CMK (cell line): Measurements from ENCODE around the gene PPFIA4.
"Not testable (repeated sequence)": the region's sequence is repeated elsewhere in the genome, so short reads cannot be mapped to it uniquely, and the experiment has no call there.

Experiments used
- DNase-seq: peaks from one replicate; pipeline ENCODE4 v3.0.0-alpha.2; 2010; ENCODE audit warnings: low read depth

Gene PPFIA4

GRCh38 chr1:203026031-203026665 is at the start of gene PPFIA4:
PPFIA4 (plus strand) TSS chr1:203026491; CDS start chr1:203039009, 12,518 bp downstream.
- DNase-seq: peak; percentile 79

DNA sequence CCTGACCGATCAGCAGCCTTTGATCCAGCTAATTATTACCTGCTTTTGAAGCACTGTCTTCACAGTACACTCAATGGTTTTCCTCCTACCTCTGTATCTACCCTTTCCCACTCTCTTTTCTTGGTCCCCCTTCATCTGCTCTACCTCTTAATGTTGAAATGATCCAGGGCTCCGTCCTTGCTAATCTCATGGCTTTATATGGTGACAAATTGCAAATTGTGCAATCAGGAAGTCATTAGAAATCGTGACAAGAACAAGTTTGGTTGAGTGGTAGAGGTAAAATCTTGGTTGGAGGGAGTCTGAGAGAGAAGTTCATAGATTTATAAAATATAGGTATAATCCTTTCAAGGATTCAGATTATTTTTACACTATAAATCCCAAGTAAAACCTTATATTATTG is 49.7 kb upstream of the PPFIA4 start:
- DNase-seq: no peak

DNA sequence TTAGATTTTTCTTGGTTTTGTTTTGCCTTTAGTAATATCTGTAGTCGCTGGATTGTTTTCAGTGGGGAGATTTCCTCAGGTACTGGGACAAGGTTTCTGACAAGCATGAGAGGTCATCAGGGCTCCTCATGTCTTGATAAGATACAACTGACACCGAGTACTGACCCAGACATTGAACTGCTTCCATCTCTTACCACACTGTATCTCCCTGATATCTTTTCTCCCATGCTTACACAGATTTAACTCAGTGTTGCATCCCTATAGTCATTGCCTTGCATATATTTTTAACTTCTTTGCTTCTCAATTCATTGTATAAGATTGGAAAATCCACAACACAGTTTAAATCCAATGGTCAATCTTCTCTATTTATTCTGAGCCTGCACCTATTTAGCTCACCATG is 46.8 kb upstream of the PPFIA4 start:
- no peak for DNase-seq

DNA sequence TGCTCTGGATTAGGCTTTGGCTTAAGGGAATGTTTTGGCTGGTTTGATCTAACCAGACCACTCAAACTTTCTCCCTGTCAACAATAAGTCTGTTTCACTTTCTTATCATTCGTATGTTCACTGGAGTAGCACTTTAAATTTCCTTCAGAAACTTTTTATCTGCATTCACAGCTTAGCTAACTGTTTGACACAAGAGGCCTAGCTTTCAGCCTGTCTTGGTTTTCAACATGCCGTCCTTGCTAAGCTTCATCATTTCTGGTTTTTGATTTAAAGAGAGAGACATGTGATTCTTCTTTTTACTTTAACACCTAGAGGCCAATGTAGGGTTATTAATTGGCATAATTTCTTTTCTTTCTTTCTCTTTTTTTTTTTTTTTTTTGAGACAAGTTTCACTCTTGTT is 44.4 kb upstream of the PPFIA4 start:
- no peak for DNase-seq

DNA sequence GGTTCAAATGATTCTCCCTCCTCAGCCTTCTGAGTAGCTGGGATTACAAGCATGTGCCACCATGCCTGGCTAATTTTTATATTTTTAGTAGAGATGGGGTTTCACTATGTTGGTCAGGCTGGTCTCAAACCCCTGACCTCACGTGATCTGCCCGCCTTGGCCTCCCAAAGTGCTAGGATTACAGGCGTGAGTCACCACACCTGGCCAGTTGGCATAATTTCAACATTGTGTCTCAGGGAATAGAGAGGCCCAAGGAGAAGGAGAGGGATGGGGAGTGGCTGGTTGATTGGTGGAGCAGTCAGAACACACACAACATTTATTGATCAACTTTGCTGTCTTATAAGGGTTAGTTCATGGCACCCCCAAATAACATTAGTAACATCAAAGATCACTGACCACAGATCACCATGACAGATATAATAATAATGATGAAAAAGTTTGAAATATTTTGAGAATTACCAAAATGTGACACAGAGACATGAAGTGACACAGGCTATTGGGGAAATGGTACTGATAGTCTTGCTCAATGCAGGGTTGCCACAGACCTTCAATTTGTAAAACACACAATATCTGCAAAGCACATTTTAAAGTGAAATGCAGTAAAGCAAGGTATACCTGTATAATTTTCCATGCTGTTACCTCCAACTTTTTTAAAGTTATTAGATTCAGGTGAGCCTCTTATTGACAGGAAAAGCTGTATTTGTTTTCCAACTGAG is 43.4 kb upstream of the PPFIA4 start:
- DNase-seq: no peak

DNA sequence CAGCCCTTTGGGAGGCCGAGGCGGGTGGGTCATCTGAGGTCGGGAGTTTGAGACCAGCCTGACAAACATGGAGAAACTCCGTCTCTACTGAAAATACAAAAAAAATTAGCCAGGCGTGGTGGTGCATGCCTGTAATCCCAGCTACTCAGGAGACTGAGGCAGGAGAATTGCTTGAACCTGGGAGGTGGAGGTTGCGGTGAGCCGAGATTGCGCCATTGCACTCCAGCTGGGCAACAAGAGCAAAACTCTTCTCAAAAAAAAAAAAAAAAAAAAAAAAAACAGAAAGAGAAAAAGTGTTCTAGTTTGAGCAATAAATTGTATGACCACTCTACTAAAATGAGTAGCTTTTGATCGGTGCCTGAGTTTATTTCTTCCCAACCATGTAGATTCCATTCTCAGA is 40.2 kb upstream of the PPFIA4 start:
- not testable (repeated sequence) for DNase-seq

- DNase-seq: no peak
These were observed 39.0 kb upstream of the PPFIA4 start for GRCh38 chr1:202987255-202987654.

- no peak for DNase-seq
These were observed 38.2 kb upstream of the PPFIA4 start for GRCh38 chr1:202987922-202988583.

DNA sequence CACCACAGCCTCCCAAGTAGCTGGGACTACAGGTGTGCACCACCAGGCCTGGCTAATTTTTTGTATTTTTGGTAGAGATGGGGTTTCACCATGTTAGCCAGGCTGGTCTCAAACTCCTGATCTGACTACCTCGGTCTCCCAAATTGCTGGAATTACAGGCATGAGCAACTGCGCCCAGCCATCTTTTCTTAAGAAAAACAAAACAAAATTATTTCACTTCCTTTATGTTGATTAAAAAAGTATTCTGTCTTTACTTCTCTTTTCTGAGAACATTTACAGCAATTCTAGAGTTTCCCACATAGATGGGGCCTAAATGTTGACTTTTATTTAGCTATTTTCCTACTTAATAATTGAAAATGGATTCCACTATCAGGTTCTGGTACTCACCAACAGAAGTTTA is 36.4 kb upstream of the PPFIA4 start:
- no peak for DNase-seq

DNA sequence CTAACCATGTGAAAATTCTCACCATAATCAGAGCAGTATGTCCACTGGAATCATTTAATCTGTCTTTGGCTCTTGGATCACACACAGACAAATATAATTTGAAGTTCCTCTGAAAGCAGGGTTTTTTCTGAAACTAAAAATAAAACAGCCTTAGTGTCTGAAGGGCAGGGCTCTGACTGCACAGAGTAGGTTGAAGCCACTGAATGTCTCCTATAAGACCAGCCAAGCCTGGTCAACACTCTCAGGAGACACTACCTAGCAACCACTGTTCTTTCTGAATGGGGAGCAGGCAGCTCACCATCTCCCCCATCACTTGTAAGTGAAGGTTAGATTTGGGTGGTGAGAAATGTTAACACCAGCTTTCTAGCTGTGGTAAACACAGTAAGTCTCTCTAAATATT is 35.2 kb upstream of the PPFIA4 start:
- no peak for DNase-seq

GRCh38 chr1:202994756-202995155 is 31.5 kb upstream of the PPFIA4 start:
- no peak for DNase-seq

DNA sequence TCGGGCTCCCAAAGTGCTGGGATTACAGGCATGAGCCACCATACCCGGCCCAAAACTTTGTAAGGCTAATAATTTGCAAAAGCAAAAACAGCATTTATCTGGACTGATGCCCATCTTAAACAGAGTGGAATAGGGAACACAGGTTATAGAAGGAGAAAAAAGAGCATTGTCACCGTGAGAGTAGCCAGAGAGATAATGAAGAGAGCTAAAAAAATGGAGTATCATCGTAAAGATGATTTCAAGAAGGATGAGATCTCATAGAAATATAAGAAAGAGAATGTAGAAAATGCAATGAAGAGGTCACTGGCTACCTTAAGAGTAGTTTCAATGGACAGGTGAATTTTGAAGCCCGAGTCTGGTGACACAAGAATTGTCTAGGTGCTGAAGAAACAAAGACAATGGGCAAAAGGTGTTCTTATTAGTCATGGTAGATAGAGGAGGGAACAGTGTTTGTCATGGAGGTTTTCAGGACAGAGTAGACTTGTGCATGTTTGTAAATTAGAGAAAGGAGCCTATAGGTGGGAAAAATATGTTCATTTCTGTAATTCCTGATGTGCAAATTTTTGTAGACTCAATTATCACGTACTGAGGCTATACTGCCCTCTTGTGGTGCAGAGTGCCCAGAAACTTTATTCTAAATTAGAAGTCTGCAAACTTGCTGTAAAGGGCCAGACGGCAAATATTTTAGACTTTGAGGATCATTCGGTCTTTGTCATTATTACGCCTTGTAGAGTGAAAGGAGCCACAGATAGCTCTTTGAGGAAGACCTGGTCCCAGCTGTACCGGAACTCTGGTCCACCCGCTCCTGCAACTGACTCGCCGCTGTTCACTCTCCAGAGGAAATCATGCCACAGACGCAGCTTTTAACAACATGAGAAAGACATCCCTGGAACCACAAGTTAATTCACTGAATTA is 27.2 kb upstream of the PPFIA4 start:
- no peak for DNase-seq

DNA sequence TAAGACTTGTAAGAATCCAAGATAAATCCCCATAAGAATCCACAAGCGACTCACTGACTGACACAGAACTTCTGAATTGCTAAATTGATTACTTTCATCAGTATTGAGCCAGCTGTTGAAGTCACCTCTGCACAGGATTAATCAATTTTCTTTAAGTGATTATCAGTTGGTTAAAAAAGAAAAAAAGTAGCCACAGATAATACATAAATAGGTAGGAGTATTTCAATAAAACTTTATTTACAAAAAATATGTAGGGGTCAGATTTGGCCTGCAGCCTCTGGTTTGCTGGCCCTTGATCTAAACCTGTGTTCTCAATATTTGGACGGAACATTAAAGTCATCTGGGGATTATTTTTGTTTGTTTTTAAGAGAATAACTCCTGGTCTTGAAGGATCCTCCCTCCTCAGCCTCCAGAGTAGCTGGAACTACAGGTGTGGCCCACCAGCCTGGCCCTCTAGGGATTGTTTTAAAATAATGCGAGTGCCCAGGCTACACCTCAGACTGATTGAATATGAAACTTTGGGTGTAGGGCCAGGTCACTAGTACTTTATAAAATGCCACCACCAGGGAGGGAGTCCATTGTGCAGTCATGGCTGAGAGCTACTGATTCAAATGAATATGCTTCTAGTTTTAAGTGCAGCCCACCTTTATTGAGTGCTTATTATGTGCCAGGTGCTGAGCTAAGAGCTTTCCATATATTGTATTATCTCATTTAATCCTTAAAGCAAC is 25.9 kb upstream of the PPFIA4 start:
- DNase-seq: no peak

DNA sequence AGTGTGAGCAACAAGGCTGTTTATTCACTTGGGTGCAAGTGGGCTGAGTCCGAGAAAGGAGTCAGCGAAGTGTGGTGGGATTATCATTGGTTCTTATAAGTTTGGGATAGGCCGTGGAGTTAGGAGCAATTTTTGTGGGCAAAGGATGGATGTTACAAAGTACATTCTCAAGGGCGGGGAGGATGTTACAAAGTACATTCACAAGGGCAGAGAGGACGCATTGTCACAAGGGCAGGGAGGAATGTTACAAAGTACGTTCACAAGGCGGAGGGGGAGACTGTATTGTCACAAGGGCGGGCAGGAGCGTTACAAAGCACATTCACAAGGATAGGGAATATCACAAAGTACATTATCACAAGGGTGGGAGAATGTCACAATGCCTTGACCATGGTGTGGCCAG is 24.3 kb upstream of the PPFIA4 start:
- no peak for DNase-seq

GRCh38 chr1:203002951-203003350 is 23.3 kb upstream of the PPFIA4 start:
- DNase-seq: no peak

GRCh38 chr1:203005395-203006142 is 20.7 kb upstream of the PPFIA4 start:
- DNase-seq: not testable (repeated sequence)

DNA sequence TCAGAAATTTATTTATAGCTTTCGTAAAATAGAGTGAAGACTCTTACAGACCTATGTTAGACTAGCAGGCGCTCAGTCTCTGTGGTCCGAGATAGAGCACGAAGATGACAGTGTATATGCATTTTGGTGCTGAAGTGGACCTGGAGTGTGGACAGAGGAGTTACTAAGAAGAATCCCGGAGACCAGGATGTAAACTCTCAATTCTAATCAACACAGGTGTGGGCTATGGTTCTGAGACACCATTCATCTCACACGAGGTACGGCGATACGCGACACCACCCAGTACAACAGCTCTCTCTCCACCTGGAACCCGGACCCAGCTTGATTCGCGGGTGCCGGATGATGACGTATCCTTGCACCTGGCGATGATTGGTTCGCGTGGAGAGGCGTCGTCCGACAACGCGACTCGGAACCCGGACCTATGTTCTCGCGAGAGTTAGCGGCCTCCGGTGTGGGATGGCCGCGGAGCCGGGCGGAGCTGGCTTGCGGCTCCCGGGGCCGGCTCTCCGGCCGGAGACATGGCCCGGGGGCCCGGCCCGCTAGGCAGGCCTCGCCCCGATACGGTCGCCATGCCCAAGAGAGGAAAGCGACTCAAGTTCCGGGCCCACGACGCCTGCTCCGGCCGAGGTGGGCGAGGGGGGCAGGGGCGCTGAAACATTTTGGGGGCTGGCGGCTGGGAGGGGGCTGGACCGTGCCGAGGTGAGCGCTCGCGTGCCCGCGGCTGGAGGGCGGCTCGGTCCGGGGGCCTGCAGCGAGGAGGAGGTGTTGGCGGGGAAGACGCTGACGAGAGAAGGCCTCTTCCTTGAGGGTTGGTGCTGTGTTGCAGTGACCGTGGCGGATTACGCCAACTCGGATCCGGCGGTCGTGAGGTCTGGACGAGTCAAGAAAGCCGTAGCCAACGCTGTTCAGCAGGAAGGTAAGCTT is 19.1 kb upstream of the PPFIA4 start, which contains the start of gene TMEM183A:
TSS of gene TMEM183A (plus strand) at position 427 of the 924 bp plus-strand sequence. CDS start at position 519, 92 bp downstream.
- DNase-seq: peak; percentile 98

GRCh38 chr1:203009185-203009584 is 17.1 kb upstream of the PPFIA4 start:
- DNase-seq: no peak

GRCh38 chr1:203011582-203011981 is 14.7 kb upstream of the PPFIA4 start:
- no peak for DNase-seq

DNA sequence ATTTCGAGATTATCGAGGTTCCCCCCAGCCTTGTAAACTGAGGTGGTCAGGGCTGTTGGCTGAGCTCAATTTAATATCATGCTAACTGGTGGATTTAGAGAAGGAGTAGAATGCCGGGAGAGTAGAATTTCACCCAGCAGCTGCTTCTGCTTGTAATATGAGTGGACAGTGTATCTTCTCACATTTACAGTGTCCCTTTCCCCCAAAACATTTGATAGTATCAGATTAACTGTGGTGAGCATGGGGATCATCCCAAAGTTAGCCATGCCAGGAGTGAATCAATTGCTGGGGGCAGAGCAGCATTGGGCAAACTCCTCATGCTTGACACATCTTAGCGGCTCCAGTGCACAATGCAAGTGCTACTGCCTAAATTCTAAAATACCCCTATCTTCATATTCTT is 9.2 kb upstream of the PPFIA4 start:
- DNase-seq: no peak
